Astrocyte (in vitro differentiated cells and primary cell): ENCODE data around the gene PEX10. TPM values are rescaled to one million over a fixed set of nuclear protein-coding genes. Genes with fewer than 3 reads are reported as not detected.

Source experiments
- DNase-seq: peaks from one replicate; pipeline ENCODE4 v3.0.0-alpha.2; 2010; ENCODE audit warnings: low read depth
- FAIRE-seq: peaks from 2 replicates; lab custom pipeline; 2011; peaks lifted over from hg19 to GRCh38; lab: Jason Lieb, UNC
- H2AFZ ChIP-seq: 2 replicates; pipeline ENCODE4 v1.6.0; 2012; ENCODE audit warnings: low read depth, low read length, inconsistent platforms
- H3K27ac ChIP-seq: 2 replicates; pipeline ENCODE4 v1.5.1; 2011; ENCODE audit warnings: low read depth, low read length, inconsistent platforms
- H3K27me3 ChIP-seq: 2 replicates; pipeline ENCODE4 v1.6.0; 2011; ENCODE audit warnings: low read length, inconsistent platforms; ENCODE audit not compliant: insufficient read depth
- H3K36me3 ChIP-seq: 2 replicates; pipeline ENCODE4 v1.5.1; 2011; ENCODE audit warnings: low read length, inconsistent platforms; ENCODE audit not compliant: insufficient read depth
- H3K4me1 ChIP-seq: 2 replicates; pipeline ENCODE4 v1.5.1; 2011; ENCODE audit warnings: low read length, inconsistent platforms; ENCODE audit not compliant: insufficient read depth
- H3K4me2 ChIP-seq: 2 replicates; pipeline ENCODE4 v1.6.0; 2012; ENCODE audit warnings: low read length, inconsistent platforms
- H3K4me3 ChIP-seq: 2 replicates; pipeline ENCODE4 v1.5.1; 2011; ENCODE audit warnings: low read depth, mild to moderate bottlenecking, low read length, inconsistent platforms; ENCODE audit not compliant: insufficient read depth
- H3K79me2 ChIP-seq: 2 replicates; pipeline ENCODE4 v1.6.0; 2012; ENCODE audit warnings: mild to moderate bottlenecking, low read length, inconsistent platforms; ENCODE audit not compliant: insufficient read depth
- H3K9ac ChIP-seq: 2 replicates; pipeline ENCODE4 v1.6.0; 2012; ENCODE audit warnings: mild to moderate bottlenecking, low read length, inconsistent platforms
- H3K9me3 ChIP-seq: 2 replicates; pipeline ENCODE4 v1.5.1; 2012; ENCODE audit warnings: low read depth, mild to moderate bottlenecking, low read length, inconsistent platforms; ENCODE audit not compliant: insufficient read depth
- H4K20me1 ChIP-seq: 2 replicates; pipeline ENCODE4 v1.6.0; 2012; ENCODE audit warnings: low read length, inconsistent platforms; ENCODE audit not compliant: insufficient read depth
- H3K27ac Mint-ChIP-seq: one replicate; pipeline ENCODE4 v1.8.0; 2021; ENCODE audit warnings: mild to moderate bottlenecking, mixed read lengths; ENCODE audit not compliant: unreplicated experiment
- H3K27me3 Mint-ChIP-seq: one replicate; pipeline ENCODE4 v1.8.0; 2021; ENCODE audit warnings: low read depth, mixed read lengths; ENCODE audit not compliant: unreplicated experiment
- H3K36me3 Mint-ChIP-seq: one replicate; pipeline ENCODE4 v1.8.0; 2021; ENCODE audit warnings: low read depth, mixed read lengths; ENCODE audit not compliant: unreplicated experiment
- H3K4me1 Mint-ChIP-seq: one replicate; pipeline ENCODE4 v1.8.0; 2021; ENCODE audit warnings: low read depth, mixed read lengths; ENCODE audit not compliant: unreplicated experiment
- H3K4me3 Mint-ChIP-seq: one replicate; pipeline ENCODE4 v1.8.0; 2021; ENCODE audit warnings: mild to moderate bottlenecking, moderate library complexity, mixed read lengths; ENCODE audit not compliant: unreplicated experiment
- H3K9me3 Mint-ChIP-seq: one replicate; pipeline ENCODE4 v1.8.0; 2021; ENCODE audit warnings: mild to moderate bottlenecking, mixed read lengths; ENCODE audit not compliant: unreplicated experiment
- EZH2 ChIP-seq: IDR thresholded peaks from 2 replicates; pipeline ENCODE4 v1.6.1; 2012; ENCODE audit warnings: mild to moderate bottlenecking, low read length, inconsistent platforms; ENCODE audit not compliant: insufficient read depth
- total RNA-seq: library from RNA; stranded (reverse); gene quantifications from 2 replicates; pipeline ENCODE4 v1.2.1, GENCODE V29; 2021
- TF ChIP-seq, protein P1 (sequence below): IDR thresholded peaks from 2 replicates; pipeline ENCODE4 v1.5.1; 2011; ENCODE audit warnings: low read depth, mild to moderate bottlenecking, inconsistent platforms, low read length, moderate library complexity; ENCODE audit not compliant: insufficient read depth

PEX10 gene
- total RNA-seq, 1 donor from 2014 or later = 16.6 TPM

DNA sequence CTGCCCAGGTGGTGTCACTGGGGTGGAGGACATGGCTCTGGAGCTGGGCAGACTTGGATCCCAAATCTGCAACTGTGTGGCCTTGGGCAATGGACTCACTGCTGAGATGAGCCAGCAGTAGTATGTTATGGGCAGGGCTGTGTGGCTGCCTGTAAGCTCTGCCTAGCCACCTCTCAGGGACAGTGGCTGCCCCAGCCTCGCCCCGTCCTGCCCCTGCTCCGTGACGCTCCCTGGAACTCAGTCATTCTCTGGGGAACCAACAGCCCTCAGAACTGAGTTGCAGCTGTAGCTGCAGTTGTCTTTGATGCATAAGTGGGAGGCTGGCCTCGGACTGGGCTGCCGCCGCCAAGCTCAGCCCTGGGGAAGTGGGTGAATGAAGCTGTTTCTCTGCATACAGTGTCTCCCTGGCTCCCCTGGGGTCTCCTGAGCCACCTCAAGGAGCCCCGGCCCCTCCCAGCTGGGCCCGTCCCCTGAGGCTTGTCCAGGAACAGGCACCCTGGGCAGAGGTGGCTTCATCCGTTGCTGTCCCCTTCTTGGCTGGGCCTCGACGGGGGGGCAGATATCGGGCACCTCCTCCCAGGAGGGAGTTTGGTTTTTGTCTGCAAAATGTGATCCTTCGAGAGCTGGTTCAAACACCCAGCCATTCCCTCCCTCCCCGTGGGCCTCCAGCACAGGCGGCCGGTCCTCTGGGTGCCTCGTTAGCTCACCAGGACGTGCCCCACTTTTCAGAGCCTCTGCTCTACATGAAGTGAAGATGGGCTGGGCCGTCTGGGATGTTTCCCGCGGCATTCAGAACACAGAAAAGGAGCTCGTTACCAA lies 37.5 kb upstream of the PEX10 start:
- Mint-ChIP-seq H3K4me1 (peaks cover 16% of the 10 kb centered on the region), H3K36me3 (no peaks in the 10 kb centered on the region), H3K27ac (no peak overlapping the region), H3K9me3 (no peaks in the 10 kb centered on the region), H3K27me3 (no peaks in the 10 kb centered on the region), H3K4me3 (no peak overlapping the region)
- H3K4me3 ChIP-seq = no peak overlapping the region
- H3K27ac ChIP-seq = peak overlapping the region; percentile 55
- FAIRE-seq (no peak), DNase-seq (no peak)
- H3K9me3 ChIP-seq = no peaks in the 10 kb centered on the region
- H4K20me1 ChIP-seq = no peaks in the 10 kb centered on the region
- no peak overlapping the region for H3K4me2 ChIP-seq
- no peaks in the 10 kb centered on the region for H3K27me3 ChIP-seq
- H3K79me2 ChIP-seq = peaks cover 3% of the 10 kb centered on the region
- no peak overlapping the region for H3K9ac ChIP-seq
- TF ChIP-seq EZH2 = no peak
- TF ChIP-seq, protein P1, sequence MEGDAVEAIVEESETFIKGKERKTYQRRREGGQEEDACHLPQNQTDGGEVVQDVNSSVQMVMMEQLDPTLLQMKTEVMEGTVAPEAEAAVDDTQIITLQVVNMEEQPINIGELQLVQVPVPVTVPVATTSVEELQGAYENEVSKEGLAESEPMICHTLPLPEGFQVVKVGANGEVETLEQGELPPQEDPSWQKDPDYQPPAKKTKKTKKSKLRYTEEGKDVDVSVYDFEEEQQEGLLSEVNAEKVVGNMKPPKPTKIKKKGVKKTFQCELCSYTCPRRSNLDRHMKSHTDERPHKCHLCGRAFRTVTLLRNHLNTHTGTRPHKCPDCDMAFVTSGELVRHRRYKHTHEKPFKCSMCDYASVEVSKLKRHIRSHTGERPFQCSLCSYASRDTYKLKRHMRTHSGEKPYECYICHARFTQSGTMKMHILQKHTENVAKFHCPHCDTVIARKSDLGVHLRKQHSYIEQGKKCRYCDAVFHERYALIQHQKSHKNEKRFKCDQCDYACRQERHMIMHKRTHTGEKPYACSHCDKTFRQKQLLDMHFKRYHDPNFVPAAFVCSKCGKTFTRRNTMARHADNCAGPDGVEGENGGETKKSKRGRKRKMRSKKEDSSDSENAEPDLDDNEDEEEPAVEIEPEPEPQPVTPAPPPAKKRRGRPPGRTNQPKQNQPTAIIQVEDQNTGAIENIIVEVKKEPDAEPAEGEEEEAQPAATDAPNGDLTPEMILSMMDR = no peak
- H3K4me1 ChIP-seq = peaks cover 49% of the 10 kb centered on the region
- H3K36me3 ChIP-seq = no peaks in the 10 kb centered on the region
- H2AFZ ChIP-seq = no peak overlapping the region

DNA sequence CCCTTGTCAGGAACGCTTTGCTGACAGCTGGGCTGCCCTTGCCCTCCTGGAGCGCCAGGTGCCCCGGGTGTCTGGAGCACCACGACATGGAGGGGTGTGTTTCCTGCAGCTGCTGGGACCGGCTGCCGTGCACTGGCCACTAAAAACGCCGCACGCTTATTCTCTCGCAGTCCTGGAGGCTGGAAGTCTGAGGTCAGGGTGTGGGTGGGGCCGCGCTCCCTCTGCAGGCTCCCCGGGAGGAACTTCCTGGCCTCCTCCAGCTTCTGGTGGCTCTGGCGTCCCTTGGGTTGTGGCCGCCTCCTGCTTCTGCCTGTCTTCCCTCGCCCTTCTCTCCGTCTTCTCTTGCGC lies 35.7 kb upstream of the PEX10 start:
- Histone ChIP-seq H3K9ac (peak overlapping the region; percentile 13), H3K27me3 (no peaks in the 10 kb centered on the region), H3K36me3 (no peaks in the 10 kb centered on the region), H3K4me1 (peaks cover 54% of the 10 kb centered on the region), H3K27ac (no peak overlapping the region), H2AFZ (peak overlapping the region; percentile 51), H3K79me2 (peaks cover 2% of the 10 kb centered on the region), H3K9me3 (no peaks in the 10 kb centered on the region), H4K20me1 (no peaks in the 10 kb centered on the region), H3K4me2 (peak overlapping the region; percentile 18), H3K4me3 (no peak overlapping the region)
- TF ChIP-seq EZH2 = no peak
- TF ChIP-seq, protein P1 = no peak
- no peak for FAIRE-seq
- Mint-ChIP-seq H3K36me3 (no peaks in the 10 kb centered on the region), H3K9me3 (no peaks in the 10 kb centered on the region), H3K27ac (peak overlapping the region; percentile 88), H3K4me3 (no peak overlapping the region), H3K27me3 (no peaks in the 10 kb centered on the region), H3K4me1 (peaks cover 13% of the 10 kb centered on the region)
- no peak for DNase-seq
